Stromal cell of bone marrow (primary cell): Measurements from ENCODE around the gene RXRG.

Experiments
- DNase-seq: peaks from one replicate; pipeline ENCODE4 v3.0.0-alpha.2; 2012; ENCODE audit warnings: low read depth

The RXRG gene

GRCh38 chr1:165449131-165449530, 4.2 kb upstream of the RXRG start:
- no peak for DNase-seq

GRCh38 chr1:165445388-165445787, 462 bp upstream of the RXRG start:
- no peak for DNase-seq

GRCh38 chr1:165443539-165444311, 1.2 kb downstream of the RXRG start:
- DNase-seq, result no peak

GRCh38 chr1:165442653-165443052, 2.3 kb downstream of the RXRG start:
- DNase-seq, result no peak

- DNase-seq, result no peak
These were observed 2.9 kb downstream of the RXRG start for GRCh38 chr1:165442053-165442452.

- DNase-seq, result no peak
These were observed 3.6 kb downstream of the RXRG start for GRCh38 chr1:165441166-165441880.

GRCh38 chr1:165439330-165439729, 5.6 kb downstream of the RXRG start:
- DNase-seq, result no peak

GRCh38 chr1:165436994-165437393, 7.9 kb downstream of the RXRG start:
- no peak for DNase-seq

- DNase-seq, result no peak
These were observed 9.1 kb downstream of the RXRG start for GRCh38 chr1:165435801-165436200.

- DNase-seq, result no peak
These were observed 10.6 kb downstream of the RXRG start for GRCh38 chr1:165434281-165434680.

- DNase-seq, result no peak
These were observed 13.8 kb downstream of the RXRG start for GRCh38 chr1:165431079-165431478.

GRCh38 chr1:165426745-165427144, 18.2 kb downstream of the RXRG start:
- no peak for DNase-seq

GRCh38 chr1:165425621-165426020, 19.3 kb downstream of the RXRG start:
- no peak for DNase-seq

- DNase-seq, result no peak
These were observed 20.3 kb downstream of the RXRG start for GRCh38 chr1:165424454-165425216.

- DNase-seq, result no peak
These were observed 21.8 kb downstream of the RXRG start for GRCh38 chr1:165423136-165423535.

- DNase-seq, result no peak
These were observed 24.3 kb downstream of the RXRG start for GRCh38 chr1:165420655-165421054.

GRCh38 chr1:165419839-165420238, 25.1 kb downstream of the RXRG start:
- DNase-seq, result no peak

GRCh38 chr1:165418195-165418594, 26.7 kb downstream of the RXRG start:
- DNase-seq, result no peak

- DNase-seq, result no peak
These were observed 28.1 kb downstream of the RXRG start for GRCh38 chr1:165416876-165417275.

GRCh38 chr1:165415068-165415467, 29.9 kb downstream of the RXRG start:
- no peak for DNase-seq

- DNase-seq, result no peak
These were observed 30.3 kb downstream of the RXRG start for GRCh38 chr1:165414620-165415019.

GRCh38 chr1:165411396-165411795, 33.5 kb downstream of the RXRG start:
- DNase-seq, result no peak
